ENCODE results near the gene ROPN1B.

DNA sequence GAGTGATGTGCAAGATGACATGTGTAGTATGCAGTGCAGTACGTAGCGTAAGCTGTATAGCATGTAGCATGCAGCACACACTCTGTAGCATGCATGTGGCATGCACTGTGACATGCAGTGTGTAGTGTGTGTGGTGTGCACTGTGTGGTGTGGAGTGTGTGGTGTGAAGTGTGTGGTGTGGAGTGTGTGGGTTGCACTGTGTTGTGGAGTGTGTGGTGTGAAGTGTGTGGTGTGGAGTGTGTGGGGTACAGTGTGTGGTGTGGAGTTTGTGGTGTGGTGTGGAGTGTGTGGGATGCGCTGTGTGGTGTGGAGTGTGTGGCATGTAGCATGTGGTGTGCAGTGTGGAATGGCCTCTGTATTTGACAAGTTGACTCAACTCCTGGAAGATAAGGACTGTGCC, 39.2 kb downstream of the ROPN1B start:
- TF ChIP-seq GATA3 (IDR thresholded peaks at IDR 0.05; ENCODE audit: low read depth, low read length): no peak
- TF ChIP-seq GATA2 (IDR thresholded peaks at IDR 0.05; ENCODE audit: low read depth, low read length): no peak

All from SH-SY5Y (cell line).